Stomach (tissue), 4 donors: ENCODE data around the gene TARP.

ENCODE experiments used
- EP300 ChIP-seq: sonication (generic); formaldehyde crosslinking; IDR thresholded peaks from one replicate; pipeline ENCODE4 v1.6.1; 2017; ENCODE audit warnings: antibody characterized with exemption
- TF ChIP-seq, protein P1 (sequence below), 7 experiments: fragments of 450-650 bp in 4 of 7; fragments of 200-600 bp in 3 of 7; sonication (generic) in 3 of 7; IDR thresholded peaks; one replicate each; pipeline ENCODE4 v1.5.1; 2016 to 2019; ENCODE audit warnings: antibody characterized with exemption in 7 of 7, control low read depth in 2 of 7, mild to moderate bottlenecking in 1 of 7

- TF ChIP-seq EP300 = no peak
- TF ChIP-seq, protein P1, sequence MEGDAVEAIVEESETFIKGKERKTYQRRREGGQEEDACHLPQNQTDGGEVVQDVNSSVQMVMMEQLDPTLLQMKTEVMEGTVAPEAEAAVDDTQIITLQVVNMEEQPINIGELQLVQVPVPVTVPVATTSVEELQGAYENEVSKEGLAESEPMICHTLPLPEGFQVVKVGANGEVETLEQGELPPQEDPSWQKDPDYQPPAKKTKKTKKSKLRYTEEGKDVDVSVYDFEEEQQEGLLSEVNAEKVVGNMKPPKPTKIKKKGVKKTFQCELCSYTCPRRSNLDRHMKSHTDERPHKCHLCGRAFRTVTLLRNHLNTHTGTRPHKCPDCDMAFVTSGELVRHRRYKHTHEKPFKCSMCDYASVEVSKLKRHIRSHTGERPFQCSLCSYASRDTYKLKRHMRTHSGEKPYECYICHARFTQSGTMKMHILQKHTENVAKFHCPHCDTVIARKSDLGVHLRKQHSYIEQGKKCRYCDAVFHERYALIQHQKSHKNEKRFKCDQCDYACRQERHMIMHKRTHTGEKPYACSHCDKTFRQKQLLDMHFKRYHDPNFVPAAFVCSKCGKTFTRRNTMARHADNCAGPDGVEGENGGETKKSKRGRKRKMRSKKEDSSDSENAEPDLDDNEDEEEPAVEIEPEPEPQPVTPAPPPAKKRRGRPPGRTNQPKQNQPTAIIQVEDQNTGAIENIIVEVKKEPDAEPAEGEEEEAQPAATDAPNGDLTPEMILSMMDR (IDR thresholded peaks at IDR 0.05) = no peak
Observed at GRCh38 chr7:38280000-38280399, 6.6 kb upstream of the TARP start.
